ENCODE data around the gene CTTN. TPM values are rescaled to one million over a fixed set of nuclear protein-coding genes. Genes with fewer than 3 reads are reported as not detected.

CTTN gene
- total and polyA plus RNA-seq, 9 of the 15 experiments (the other 6 are each of a cell fraction or from before 2014, with no cell fraction given): 9.9 to 158 (median 99.7) TPM

DNA sequence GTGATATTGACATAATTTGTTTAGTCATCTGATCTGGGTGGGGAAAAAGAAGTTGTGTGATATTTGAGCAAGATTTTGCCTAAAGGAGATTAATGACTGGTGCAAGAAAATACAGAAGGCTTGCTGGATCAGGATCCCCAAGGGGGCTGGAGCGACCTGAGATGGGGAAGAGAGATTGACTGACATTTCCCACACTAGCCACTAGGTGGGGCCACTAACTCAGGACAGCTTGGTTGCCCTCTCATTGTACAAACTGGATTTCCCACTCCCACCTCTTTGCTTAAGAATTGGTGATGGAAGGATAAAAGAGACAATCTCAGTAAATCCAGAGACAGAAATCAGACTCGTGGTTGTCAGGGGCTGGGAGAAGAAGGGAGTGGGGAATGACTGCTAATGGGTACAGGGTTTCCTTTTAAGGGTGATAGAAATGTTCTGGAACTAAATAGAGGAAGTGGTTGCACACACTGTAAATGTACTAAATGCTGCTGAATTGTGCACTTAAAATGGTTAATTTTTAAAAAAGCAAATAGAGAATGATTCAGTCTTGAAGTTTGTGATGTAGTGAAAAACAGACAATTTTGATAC, 50.7 kb downstream of the CTTN start (continued):
- TF ChIP-seq, protein P1, sequence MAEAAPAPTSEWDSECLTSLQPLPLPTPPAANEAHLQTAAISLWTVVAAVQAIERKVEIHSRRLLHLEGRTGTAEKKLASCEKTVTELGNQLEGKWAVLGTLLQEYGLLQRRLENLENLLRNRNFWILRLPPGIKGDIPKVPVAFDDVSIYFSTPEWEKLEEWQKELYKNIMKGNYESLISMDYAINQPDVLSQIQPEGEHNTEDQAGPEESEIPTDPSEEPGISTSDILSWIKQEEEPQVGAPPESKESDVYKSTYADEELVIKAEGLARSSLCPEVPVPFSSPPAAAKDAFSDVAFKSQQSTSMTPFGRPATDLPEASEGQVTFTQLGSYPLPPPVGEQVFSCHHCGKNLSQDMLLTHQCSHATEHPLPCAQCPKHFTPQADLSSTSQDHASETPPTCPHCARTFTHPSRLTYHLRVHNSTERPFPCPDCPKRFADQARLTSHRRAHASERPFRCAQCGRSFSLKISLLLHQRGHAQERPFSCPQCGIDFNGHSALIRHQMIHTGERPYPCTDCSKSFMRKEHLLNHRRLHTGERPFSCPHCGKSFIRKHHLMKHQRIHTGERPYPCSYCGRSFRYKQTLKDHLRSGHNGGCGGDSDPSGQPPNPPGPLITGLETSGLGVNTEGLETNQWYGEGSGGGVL (CRISPR knock-in tag; IDR thresholded peaks at IDR 0.05): no peak
- TF ChIP-seq ZC3H4 (CRISPR knock-in tag; IDR thresholded peaks at IDR 0.05; ENCODE audit: borderline replicate concordance) (no peak), SMARCE1 (IDR thresholded peaks at IDR 0.05) (no peak), CBX1 (IDR thresholded peaks at IDR 0.05; ENCODE audit: low read depth) (peak; percentile 91; the same call in 1 of the 2 replicates), NR1H2 (CRISPR knock-in tag; IDR thresholded peaks at IDR 0.05) (no peak), ZNF311 (CRISPR knock-in tag; IDR thresholded peaks at IDR 0.05) (no peak), NR2C1 (IDR thresholded peaks at IDR 0.05) (no peak), NR2C1 (tag; IDR thresholded peaks at IDR 0.05) (no peak), RAD51 (IDR thresholded peaks at IDR 0.05; ENCODE audit: borderline replicate concordance, low read depth) (no peak), CHD2 (IDR thresholded peaks at IDR 0.05; ENCODE audit: low read depth, low read length) (no peak)
- TF ChIP-seq, protein P2, sequence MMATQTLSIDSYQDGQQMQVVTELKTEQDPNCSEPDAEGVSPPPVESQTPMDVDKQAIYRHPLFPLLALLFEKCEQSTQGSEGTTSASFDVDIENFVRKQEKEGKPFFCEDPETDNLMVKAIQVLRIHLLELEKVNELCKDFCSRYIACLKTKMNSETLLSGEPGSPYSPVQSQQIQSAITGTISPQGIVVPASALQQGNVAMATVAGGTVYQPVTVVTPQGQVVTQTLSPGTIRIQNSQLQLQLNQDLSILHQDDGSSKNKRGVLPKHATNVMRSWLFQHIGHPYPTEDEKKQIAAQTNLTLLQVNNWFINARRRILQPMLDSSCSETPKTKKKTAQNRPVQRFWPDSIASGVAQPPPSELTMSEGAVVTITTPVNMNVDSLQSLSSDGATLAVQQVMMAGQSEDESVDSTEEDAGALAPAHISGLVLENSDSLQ (IDR thresholded peaks at IDR 0.05): peak; percentile 56
- TF ChIP-seq, protein P3, sequence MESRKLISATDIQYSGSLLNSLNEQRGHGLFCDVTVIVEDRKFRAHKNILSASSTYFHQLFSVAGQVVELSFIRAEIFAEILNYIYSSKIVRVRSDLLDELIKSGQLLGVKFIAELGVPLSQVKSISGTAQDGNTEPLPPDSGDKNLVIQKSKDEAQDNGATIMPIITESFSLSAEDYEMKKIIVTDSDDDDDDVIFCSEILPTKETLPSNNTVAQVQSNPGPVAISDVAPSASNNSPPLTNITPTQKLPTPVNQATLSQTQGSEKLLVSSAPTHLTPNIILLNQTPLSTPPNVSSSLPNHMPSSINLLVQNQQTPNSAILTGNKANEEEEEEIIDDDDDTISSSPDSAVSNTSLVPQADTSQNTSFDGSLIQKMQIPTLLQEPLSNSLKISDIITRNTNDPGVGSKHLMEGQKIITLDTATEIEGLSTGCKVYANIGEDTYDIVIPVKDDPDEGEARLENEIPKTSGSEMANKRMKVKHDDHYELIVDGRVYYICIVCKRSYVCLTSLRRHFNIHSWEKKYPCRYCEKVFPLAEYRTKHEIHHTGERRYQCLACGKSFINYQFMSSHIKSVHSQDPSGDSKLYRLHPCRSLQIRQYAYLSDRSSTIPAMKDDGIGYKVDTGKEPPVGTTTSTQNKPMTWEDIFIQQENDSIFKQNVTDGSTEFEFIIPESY (CRISPR knock-in tag; IDR thresholded peaks at IDR 0.05): no peak
- TF ChIP-seq, protein P4, sequence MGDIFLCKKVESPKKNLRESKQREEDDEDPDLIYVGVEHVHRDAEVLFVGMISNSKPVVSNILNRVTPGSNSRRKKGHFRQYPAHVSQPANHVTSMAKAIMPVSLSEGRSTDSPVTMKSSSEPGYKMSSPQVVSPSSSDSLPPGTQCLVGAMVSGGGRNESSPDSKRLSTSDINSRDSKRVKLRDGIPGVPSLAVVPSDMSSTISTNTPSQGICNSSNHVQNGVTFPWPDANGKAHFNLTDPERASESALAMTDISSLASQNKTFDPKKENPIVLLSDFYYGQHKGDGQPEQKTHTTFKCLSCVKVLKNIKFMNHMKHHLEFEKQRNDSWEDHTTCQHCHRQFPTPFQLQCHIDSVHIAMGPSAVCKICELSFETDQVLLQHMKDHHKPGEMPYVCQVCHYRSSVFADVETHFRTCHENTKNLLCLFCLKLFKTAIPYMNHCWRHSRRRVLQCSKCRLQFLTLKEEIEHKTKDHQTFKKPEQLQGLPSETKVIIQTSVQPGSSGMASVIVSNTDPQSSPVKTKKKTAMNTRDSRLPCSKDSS (IDR thresholded peaks at IDR 0.05; ENCODE audit: low read depth, partially characterized antibody): peak; percentile 73

Data from K562 (cell line).